ENCODE results near the gene CTNNA3.

The CTNNA3 gene

DNA sequence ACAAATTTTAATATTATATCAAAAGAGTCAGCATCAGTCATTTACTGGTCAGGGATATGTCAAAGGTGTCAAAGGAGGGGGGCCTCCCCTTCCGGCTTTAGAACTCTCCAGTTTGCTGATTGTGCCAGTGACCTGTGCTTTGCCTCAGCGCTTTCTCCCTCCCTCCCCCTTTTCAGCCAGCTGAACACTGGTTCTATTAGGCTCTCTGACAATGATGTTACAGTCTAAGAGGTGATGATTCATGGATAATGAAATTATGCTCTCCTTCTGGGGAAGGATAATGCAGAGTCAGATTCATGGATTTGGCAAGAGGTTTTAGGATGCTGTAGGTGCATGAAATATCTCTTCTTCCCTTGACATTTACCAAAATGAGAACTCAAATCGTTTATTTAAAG lies 764.0 kb downstream of the CTNNA3 start:
- Histone ChIP-seq H3K36me3 (ENCODE audit: insufficient read depth, low read depth, low read length) (no peaks in the 10 kb centered on the region), H3K4me3 (ENCODE audit: low read length) (no peak overlapping the region), H3K27ac (ENCODE audit: low read length) (no peak overlapping the region), H3K9me3 (ENCODE audit: insufficient read depth, low read depth, low read length) (no peaks in the 10 kb centered on the region), H3K9ac (ENCODE audit: low read depth, low read length) (no peak overlapping the region), H3K27me3 (ENCODE audit: insufficient read depth, low read length) (peaks cover 29% of the 10 kb centered on the region), H3K4me1 (ENCODE audit: insufficient read depth, low read length) (peaks cover 20% of the 10 kb centered on the region; the same call in 1 of the 2 replicates)

DNA sequence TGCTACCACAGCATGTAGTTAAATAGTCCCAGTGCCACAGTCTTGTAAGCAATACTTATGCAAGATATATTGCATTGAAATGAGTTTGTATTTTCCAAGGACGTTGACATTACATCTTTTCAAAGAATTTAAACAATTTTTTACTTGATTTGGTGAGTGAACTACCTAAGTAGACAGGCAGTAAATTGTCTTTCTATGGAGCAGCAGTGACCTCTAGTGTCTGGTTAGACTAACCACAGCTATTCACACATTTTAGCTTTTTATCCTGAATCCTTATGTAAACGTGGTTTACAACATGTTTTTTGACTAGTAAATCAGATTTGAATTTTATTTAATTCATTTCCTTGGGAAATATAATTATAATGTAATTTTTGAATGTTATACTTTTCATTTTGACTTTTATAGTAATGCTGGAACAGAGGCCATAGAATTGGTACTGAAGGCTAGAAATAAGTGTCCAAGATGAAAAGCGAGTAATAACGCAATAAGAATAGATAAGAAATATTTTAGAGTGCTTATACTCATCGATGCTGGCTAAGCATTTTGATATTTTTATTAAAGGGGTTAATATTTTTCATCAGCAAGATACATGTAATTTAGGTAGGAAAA lies 764.6 kb downstream of the CTNNA3 start:
- Histone ChIP-seq H3K4me1 (ENCODE audit: insufficient read depth, low read length) (peaks cover 23% of the 10 kb centered on the region; the same call in 1 of the 2 replicates), H3K36me3 (ENCODE audit: insufficient read depth, low read depth, low read length) (no peaks in the 10 kb centered on the region), H3K9me3 (ENCODE audit: insufficient read depth, low read depth, low read length) (no peaks in the 10 kb centered on the region), H3K4me3 (ENCODE audit: low read length) (no peak overlapping the region), H3K27ac (ENCODE audit: low read length) (no peak overlapping the region), H3K9ac (ENCODE audit: low read depth, low read length) (no peak overlapping the region), H3K27me3 (ENCODE audit: insufficient read depth, low read length) (peaks cover 34% of the 10 kb centered on the region)

DNA sequence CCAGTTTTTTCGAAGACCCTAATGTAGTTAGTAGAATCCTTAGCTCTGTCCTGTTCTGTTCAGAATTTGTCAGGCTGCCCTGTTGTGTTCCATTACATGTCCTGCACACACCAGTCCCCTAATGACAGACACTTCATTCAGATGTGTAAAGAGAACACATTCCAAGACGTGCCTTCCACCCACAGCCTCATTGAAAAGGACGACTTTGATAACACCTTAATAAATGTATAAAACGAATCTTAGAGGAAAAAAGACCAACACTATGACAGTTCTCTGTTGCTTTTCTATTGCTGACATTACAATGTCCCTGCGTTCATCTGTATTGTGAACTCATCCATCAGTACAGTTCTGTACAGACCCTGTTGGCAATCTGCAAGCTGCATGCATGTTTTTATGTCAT lies 766.6 kb downstream of the CTNNA3 start:
- Histone ChIP-seq H3K36me3 (ENCODE audit: insufficient read depth, low read depth, low read length) (no peaks in the 10 kb centered on the region), H3K4me1 (ENCODE audit: insufficient read depth, low read length) (peaks cover 33% of the 10 kb centered on the region; the same call in 1 of the 2 replicates), H3K4me3 (ENCODE audit: low read length) (no peak overlapping the region; the same call in 1 of the 2 replicates), H3K9me3 (ENCODE audit: insufficient read depth, low read depth, low read length) (no peaks in the 10 kb centered on the region), H3K27ac (ENCODE audit: low read length) (no peak overlapping the region), H3K9ac (ENCODE audit: low read depth, low read length) (no peak overlapping the region), H3K27me3 (ENCODE audit: insufficient read depth, low read length) (peaks cover 36% of the 10 kb centered on the region)

DNA sequence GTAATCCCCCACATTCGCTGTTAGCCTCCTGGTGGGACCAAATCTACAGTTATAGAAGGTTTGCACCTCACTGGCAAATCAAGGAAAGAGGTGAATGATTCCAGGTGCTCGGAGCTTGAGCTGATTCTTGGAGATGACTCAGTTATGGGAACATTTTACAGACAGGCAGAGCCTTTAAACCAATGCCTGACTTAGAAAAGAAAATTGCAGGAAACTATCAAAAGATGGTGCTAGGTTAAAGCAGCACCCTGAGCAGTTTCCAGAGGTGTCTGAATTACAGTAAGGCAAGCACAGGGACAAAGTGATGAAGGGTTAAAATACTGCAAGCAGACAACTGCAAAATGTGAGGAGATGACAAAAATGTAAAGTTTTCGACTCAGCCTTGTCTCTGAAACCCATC lies 767.2 kb downstream of the CTNNA3 start:
- Histone ChIP-seq H3K27me3 (ENCODE audit: insufficient read depth, low read length) (peaks cover 36% of the 10 kb centered on the region), H3K4me3 (ENCODE audit: low read length) (peak overlapping the region; percentile 60), H3K36me3 (ENCODE audit: insufficient read depth, low read depth, low read length) (no peaks in the 10 kb centered on the region), H3K9ac (ENCODE audit: low read depth, low read length) (no peak overlapping the region; the same call in 1 of the 2 replicates), H3K9me3 (ENCODE audit: insufficient read depth, low read depth, low read length) (no peaks in the 10 kb centered on the region), H3K27ac (ENCODE audit: low read length) (no peak overlapping the region), H3K4me1 (ENCODE audit: insufficient read depth, low read length) (peaks cover 33% of the 10 kb centered on the region; the same call in 1 of the 2 replicates)

DNA sequence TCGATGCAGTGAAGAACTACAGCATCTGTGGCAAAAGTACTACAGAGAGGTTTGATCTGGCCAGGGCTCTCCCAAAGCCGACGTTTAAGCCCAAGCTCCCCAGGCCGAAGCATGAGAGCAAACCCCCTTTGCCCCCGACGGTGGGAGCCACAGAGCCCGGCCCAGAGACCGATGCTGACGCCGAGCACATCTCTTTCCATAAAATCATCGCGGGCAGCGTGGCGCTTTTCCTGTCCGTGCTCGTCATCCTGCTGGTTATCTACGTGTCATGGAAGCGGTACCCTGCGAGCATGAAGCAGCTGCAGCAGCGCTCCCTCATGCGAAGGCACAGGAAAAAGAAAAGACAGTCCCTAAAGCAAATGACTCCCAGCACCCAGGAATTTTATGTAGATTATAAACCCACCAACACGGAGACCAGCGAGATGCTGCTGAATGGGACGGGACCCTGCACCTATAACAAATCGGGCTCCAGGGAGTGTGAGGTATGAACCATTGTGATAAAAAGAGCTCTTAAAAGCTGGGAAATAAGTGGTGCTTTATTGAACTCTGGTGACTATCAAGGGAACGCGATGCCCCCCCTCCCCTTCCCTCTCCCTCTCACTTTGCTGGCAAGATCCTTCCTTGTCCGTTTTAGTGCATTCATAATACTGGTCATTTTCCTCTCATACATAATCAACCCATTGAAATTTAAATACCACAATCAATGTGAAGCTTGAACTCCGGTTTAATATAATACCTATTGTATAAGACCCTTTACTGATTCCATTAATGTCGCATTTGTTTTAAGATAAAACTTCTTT lies 767.8 kb downstream of the CTNNA3 start:
- H3K4me1 ChIP-seq (ENCODE audit: insufficient read depth, low read length) = peaks cover 33% of the 10 kb centered on the region; the same call in 1 of the 2 replicates
- H3K36me3 ChIP-seq (ENCODE audit: insufficient read depth, low read depth, low read length) = no peaks in the 10 kb centered on the region
- no peaks in the 10 kb centered on the region for H3K9me3 ChIP-seq (ENCODE audit: insufficient read depth, low read depth, low read length)
- H3K27me3 ChIP-seq (ENCODE audit: insufficient read depth, low read length) = peaks cover 36% of the 10 kb centered on the region
- H3K27ac ChIP-seq (ENCODE audit: low read length) = no peak overlapping the region
- peak overlapping the region; percentile 60 for H3K4me3 ChIP-seq (ENCODE audit: low read length)
- peak overlapping the region; percentile 33; the same call in 1 of the 2 replicates for H3K9ac ChIP-seq (ENCODE audit: low read depth, low read length)

DNA sequence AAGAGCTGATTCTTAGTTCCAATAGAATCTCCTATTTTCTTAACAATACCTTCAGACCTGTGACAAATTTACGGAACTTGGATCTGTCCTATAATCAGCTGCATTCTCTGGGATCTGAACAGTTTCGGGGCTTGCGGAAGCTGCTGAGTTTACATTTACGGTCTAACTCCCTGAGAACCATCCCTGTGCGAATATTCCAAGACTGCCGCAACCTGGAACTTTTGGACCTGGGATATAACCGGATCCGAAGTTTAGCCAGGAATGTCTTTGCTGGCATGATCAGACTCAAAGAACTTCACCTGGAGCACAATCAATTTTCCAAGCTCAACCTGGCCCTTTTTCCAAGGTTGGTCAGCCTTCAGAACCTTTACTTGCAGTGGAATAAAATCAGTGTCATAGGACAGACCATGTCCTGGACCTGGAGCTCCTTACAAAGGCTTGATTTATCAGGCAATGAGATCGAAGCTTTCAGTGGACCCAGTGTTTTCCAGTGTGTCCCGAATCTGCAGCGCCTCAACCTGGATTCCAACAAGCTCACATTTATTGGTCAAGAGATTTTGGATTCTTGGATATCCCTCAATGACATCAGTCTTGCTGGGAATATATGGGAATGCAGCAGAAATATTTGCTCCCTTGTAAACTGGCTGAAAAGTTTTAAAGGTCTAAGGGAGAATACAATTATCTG lies 768.6 kb downstream of the CTNNA3 start:
- Histone ChIP-seq H3K27ac (ENCODE audit: low read length) (no peak overlapping the region), H3K4me1 (ENCODE audit: insufficient read depth, low read length) (peaks cover 33% of the 10 kb centered on the region; the same call in 1 of the 2 replicates), H3K27me3 (ENCODE audit: insufficient read depth, low read length) (peaks cover 36% of the 10 kb centered on the region), H3K36me3 (ENCODE audit: insufficient read depth, low read depth, low read length) (no peaks in the 10 kb centered on the region), H3K9ac (ENCODE audit: low read depth, low read length) (peak overlapping the region; percentile 33; the same call in 1 of the 2 replicates), H3K4me3 (ENCODE audit: low read length) (peak overlapping the region; percentile 60), H3K9me3 (ENCODE audit: insufficient read depth, low read depth, low read length) (no peaks in the 10 kb centered on the region)

DNA sequence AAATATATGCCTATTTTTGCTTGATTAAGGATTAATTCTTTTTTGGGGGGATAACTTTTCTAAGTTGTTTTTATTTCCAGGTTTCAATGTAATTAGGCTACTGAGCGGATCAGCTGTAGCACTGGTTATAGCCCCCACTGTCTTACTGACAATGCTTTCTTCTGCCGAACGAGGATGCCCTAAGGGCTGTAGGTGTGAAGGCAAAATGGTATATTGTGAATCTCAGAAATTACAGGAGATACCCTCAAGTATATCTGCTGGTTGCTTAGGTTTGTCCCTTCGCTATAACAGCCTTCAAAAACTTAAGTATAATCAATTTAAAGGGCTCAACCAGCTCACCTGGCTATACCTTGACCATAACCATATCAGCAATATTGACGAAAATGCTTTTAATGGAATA lies 769.2 kb downstream of the CTNNA3 start:
- no peaks in the 10 kb centered on the region for H3K9me3 ChIP-seq (ENCODE audit: insufficient read depth, low read depth, low read length)
- H3K27ac ChIP-seq (ENCODE audit: low read length) = no peak overlapping the region
- peaks cover 36% of the 10 kb centered on the region for H3K27me3 ChIP-seq (ENCODE audit: insufficient read depth, low read length)
- no peak overlapping the region for H3K9ac ChIP-seq (ENCODE audit: low read depth, low read length)
- H3K36me3 ChIP-seq (ENCODE audit: insufficient read depth, low read depth, low read length) = no peaks in the 10 kb centered on the region
- H3K4me1 ChIP-seq (ENCODE audit: insufficient read depth, low read length) = peaks cover 33% of the 10 kb centered on the region; the same call in 1 of the 2 replicates
- peak overlapping the region; percentile 60 for H3K4me3 ChIP-seq (ENCODE audit: low read length)

DNA sequence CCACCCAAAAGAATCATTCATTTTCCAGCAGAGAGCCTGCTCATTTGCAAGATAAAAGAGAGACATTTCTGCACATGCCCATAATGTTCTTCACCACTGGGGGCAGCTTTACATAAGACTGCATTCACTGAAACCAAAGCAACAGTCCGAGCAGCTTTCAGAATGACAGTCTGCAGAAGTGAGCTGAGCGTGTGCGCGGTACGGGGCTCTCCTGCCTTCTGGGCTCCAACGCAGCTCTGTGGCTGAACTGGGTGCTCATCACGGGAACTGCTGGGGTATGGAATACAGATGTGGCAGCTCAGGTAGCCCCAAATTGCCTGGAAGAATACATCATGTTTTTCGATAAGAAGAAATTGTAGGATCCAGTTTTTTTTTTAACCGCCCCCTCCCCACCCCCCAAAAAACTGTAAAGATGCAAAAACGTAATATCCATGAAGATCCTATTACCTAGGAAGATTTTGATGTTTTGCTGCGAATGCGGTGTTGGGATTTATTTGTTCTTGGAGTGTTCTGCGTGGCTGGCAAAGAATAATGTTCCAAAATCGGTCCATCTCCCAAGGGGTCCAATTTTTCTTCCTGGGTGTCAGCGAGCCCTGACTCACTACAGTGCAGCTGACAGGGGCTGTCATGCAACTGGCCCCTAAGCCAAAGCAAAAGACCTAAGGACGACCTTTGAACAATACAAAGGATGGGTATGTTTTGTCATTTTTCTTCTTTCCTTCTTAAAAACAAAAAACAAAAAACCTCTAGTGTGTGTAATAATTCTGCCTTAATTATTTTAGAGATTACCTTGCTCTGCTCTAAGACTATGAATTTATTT lies 769.9 kb downstream of the CTNNA3 start, which contains the start of gene LRRTM3:
Gene LRRTM3, plus strand, starts transcription at position 141 of the 820 bp plus-strand sequence.
- Histone ChIP-seq H3K27me3 (ENCODE audit: insufficient read depth, low read length) (peaks cover 36% of the 10 kb centered on the region), H3K36me3 (ENCODE audit: insufficient read depth, low read depth, low read length) (no peaks in the 10 kb centered on the region), H3K4me3 (ENCODE audit: low read length) (peak within 1 kb of the TSS; percentile 60), H3K4me1 (ENCODE audit: insufficient read depth, low read length) (peaks cover 31% of the 10 kb centered on the region; the same call in 1 of the 2 replicates), H3K27ac (ENCODE audit: low read length) (no peak within 1 kb of the TSS), H3K9me3 (ENCODE audit: insufficient read depth, low read depth, low read length) (no peaks in the 10 kb centered on the region), H3K9ac (ENCODE audit: low read depth, low read length) (peak within 1 kb of the TSS; percentile 1; the same call in 1 of the 2 replicates)

DNA sequence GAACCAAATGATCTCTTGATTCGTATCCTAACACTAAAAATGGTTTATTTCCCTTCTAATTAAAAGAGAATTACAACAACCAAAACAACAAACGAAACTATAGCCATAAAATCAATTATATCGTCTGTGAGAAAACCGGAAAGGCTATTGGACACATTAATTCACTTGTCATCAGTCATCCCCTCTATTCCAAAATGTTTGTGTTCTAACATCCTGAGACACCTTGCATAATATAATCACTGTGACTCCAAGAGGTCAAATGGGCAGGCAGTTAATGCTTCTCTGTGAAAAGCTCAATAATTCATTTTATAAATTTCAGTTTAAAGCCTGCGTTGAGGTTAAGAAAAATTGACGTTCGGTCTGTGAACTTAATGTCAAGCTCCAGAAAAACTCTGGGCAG lies 770.6 kb downstream of the CTNNA3 start:
- Histone ChIP-seq H3K27me3 (ENCODE audit: insufficient read depth, low read length) (peaks cover 36% of the 10 kb centered on the region), H3K4me1 (ENCODE audit: insufficient read depth, low read length) (peaks cover 28% of the 10 kb centered on the region; the same call in 1 of the 2 replicates), H3K27ac (ENCODE audit: low read length) (no peak overlapping the region), H3K9me3 (ENCODE audit: insufficient read depth, low read depth, low read length) (no peaks in the 10 kb centered on the region), H3K36me3 (ENCODE audit: insufficient read depth, low read depth, low read length) (no peaks in the 10 kb centered on the region), H3K9ac (ENCODE audit: low read depth, low read length) (peak overlapping the region; percentile 1; the same call in 1 of the 2 replicates), H3K4me3 (ENCODE audit: low read length) (peak overlapping the region; percentile 60)

DNA sequence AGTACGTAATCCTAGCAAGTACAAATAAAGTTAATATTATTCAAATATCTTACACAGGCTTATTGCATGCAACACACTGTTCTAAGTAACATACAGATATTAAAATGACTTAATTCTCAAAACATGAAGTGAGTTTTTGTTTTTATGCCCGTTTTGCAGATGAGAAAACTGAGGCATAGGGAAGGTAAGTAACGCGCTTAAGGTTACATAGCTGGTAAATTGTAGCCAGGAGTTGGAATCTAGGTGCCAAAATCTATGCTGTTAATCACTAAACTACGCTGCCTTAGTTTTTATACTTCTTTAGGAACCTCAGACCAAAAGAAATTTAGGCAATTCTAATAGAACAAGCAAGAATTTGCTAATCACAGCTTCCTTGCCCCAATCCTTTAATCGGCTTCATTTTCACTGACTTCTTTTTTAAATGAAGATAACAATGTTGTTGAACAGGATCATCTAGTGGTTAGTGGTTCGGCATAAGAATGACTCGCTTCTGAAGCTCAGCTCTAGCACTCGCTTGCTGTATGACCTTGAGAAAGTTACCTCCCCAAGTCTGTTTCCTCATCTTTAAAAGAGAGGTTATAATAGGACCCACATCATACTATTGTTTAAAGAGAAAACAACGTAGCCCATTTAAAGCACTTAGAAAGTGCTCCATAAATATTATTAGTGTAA lies 771.2 kb downstream of the CTNNA3 start:
- no peak overlapping the region for H3K27ac ChIP-seq (ENCODE audit: low read length)
- H3K36me3 ChIP-seq (ENCODE audit: insufficient read depth, low read depth, low read length) = no peaks in the 10 kb centered on the region
- H3K4me3 ChIP-seq (ENCODE audit: low read length) = peak overlapping the region; percentile 60; the same call in 1 of the 2 replicates
- peaks cover 28% of the 10 kb centered on the region; the same call in 1 of the 2 replicates for H3K4me1 ChIP-seq (ENCODE audit: insufficient read depth, low read length)
- H3K27me3 ChIP-seq (ENCODE audit: insufficient read depth, low read length) = peaks cover 36% of the 10 kb centered on the region
- no peaks in the 10 kb centered on the region for H3K9me3 ChIP-seq (ENCODE audit: insufficient read depth, low read depth, low read length)
- no peak overlapping the region for H3K9ac ChIP-seq (ENCODE audit: low read depth, low read length)
